ENCODE data around the gene APLP2. TPM values are rescaled to one million over a fixed set of nuclear protein-coding genes. Genes with fewer than 3 reads are reported as not detected.
"Not testable (repeated sequence)": the region's sequence is repeated elsewhere in the genome, so short reads cannot be mapped to it uniquely, and the experiment has no call there.

APLP2 gene
- total RNA-seq, 1 donor from 2014 or later, result 106 TPM

- Histone ChIP-seq H3K9me3 (ENCODE audit: control insufficient read depth in 3 of 3, low read length in 3 of 3) (peaks cover 0 to 6% (median 0%) of the 10 kb centered on the region in 3 donors), H3K4me1 (ENCODE audit: control insufficient read depth in 3 of 3, insufficient read depth in 3 of 3, low read length in 3 of 3) (no peaks in the 10 kb centered on the region), H3K27ac (ENCODE audit: low read depth, low read length) (no peak overlapping the region), H3K9ac (ENCODE audit: low read depth in 1 of 3, low read length in 3 of 3) (no peak overlapping the region), H3K4me3 (ENCODE audit: low read length in 3 of 3) (no peak overlapping the region), H3K27me3 (ENCODE audit: control insufficient read depth in 3 of 3, insufficient read depth in 3 of 3, low read length in 3 of 3) (peaks cover 0 to 8% (median 3%) of the 10 kb centered on the region in 3 donors), H3K36me3 (ENCODE audit: control insufficient read depth in 3 of 3, insufficient read depth in 3 of 3, low read length in 3 of 3) (no peaks in the 10 kb centered on the region)
Measured at GRCh38 chr11:130171534-130171933, 101.8 kb downstream of the APLP2 start.

- not testable (repeated sequence) for H3K27me3 ChIP-seq (ENCODE audit: control insufficient read depth in 3 of 3, insufficient read depth in 3 of 3, low read length in 3 of 3); H3K27ac ChIP-seq (ENCODE audit: low read depth, low read length); H3K9ac ChIP-seq (ENCODE audit: low read depth in 1 of 3, low read length in 3 of 3); H3K9me3 ChIP-seq (ENCODE audit: control insufficient read depth in 3 of 3, low read length in 3 of 3); H3K4me1 ChIP-seq (ENCODE audit: control insufficient read depth in 3 of 3, insufficient read depth in 3 of 3, low read length in 3 of 3); H3K4me3 ChIP-seq (ENCODE audit: low read length in 3 of 3); H3K36me3 ChIP-seq (ENCODE audit: control insufficient read depth in 3 of 3, insufficient read depth in 3 of 3, low read length in 3 of 3)
Measured at GRCh38 chr11:130172001-130172400, 102.3 kb downstream of the APLP2 start.

GRCh38 chr11:130174642-130175041, 104.9 kb downstream of the APLP2 start:
- H3K9me3 ChIP-seq (ENCODE audit: control insufficient read depth in 3 of 3, low read length in 3 of 3), result peaks cover 0 to 6% (median 0%) of the 10 kb centered on the region in 3 donors
- H3K9ac ChIP-seq (ENCODE audit: low read depth in 1 of 3, low read length in 3 of 3), result no peak overlapping the region
- H3K27me3 ChIP-seq (ENCODE audit: control insufficient read depth in 3 of 3, insufficient read depth in 3 of 3, low read length in 3 of 3), result peaks cover 0 to 5% (median 0%) of the 10 kb centered on the region in 3 donors
- H3K36me3 ChIP-seq (ENCODE audit: control insufficient read depth in 3 of 3, insufficient read depth in 3 of 3, low read length in 3 of 3), result no peaks in the 10 kb centered on the region
- H3K4me1 ChIP-seq (ENCODE audit: control insufficient read depth in 3 of 3, insufficient read depth in 3 of 3, low read length in 3 of 3), result peaks cover 11 to 16% (median 15%) of the 10 kb centered on the region in 3 donors
- no peak overlapping the region for H3K4me3 ChIP-seq (ENCODE audit: low read length in 3 of 3)
- no peak overlapping the region for H3K27ac ChIP-seq (ENCODE audit: low read depth, low read length)

GRCh38 chr11:130175898-130176297, 106.2 kb downstream of the APLP2 start:
- H3K4me3 ChIP-seq (ENCODE audit: low read length in 3 of 3), result no peak overlapping the region
- peaks cover 11 to 24% (median 22%) of the 10 kb centered on the region in 3 donors for H3K4me1 ChIP-seq (ENCODE audit: control insufficient read depth in 3 of 3, insufficient read depth in 3 of 3, low read length in 3 of 3)
- peaks cover 0 to 6% (median 0%) of the 10 kb centered on the region in 3 donors for H3K9me3 ChIP-seq (ENCODE audit: control insufficient read depth in 3 of 3, low read length in 3 of 3)
- H3K9ac ChIP-seq (ENCODE audit: low read depth in 1 of 3, low read length in 3 of 3), result no peak overlapping the region
- no peak overlapping the region for H3K27ac ChIP-seq (ENCODE audit: low read depth, low read length)
- H3K27me3 ChIP-seq (ENCODE audit: control insufficient read depth in 3 of 3, insufficient read depth in 3 of 3, low read length in 3 of 3), result no peaks in the 10 kb centered on the region
- no peaks in the 10 kb centered on the region for H3K36me3 ChIP-seq (ENCODE audit: control insufficient read depth in 3 of 3, insufficient read depth in 3 of 3, low read length in 3 of 3)

DNA sequence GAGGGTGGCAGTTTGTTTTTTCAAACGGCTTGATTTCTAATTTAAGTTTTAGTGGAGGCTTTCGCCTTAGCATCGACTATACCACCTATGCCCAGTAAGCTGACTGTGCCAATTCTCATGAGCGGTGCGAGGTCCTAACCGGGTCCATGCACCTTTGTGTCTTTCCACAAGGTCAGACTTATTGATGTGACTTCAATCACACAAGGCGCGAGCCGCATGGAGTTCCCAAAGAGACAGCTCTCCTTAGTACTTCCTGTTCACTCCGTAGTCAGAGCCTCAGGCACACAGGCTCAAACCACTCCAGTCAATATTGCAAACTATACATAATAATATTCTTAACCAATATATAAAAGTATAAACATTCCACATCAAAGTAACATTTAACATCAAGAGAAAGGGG, 108.1 kb downstream of the APLP2 start:
- peaks cover 11 to 37% (median 33%) of the 10 kb centered on the region in 3 donors for H3K4me1 ChIP-seq (ENCODE audit: control insufficient read depth in 3 of 3, insufficient read depth in 3 of 3, low read length in 3 of 3)
- H3K9me3 ChIP-seq (ENCODE audit: control insufficient read depth in 3 of 3, low read length in 3 of 3), result peaks cover 0 to 6% (median 0%) of the 10 kb centered on the region in 3 donors
- H3K27ac ChIP-seq (ENCODE audit: low read depth, low read length), result no peak overlapping the region
- no peak overlapping the region for H3K9ac ChIP-seq (ENCODE audit: low read depth in 1 of 3, low read length in 3 of 3)
- H3K36me3 ChIP-seq (ENCODE audit: control insufficient read depth in 3 of 3, insufficient read depth in 3 of 3, low read length in 3 of 3), result no peaks in the 10 kb centered on the region
- no peaks in the 10 kb centered on the region for H3K27me3 ChIP-seq (ENCODE audit: control insufficient read depth in 3 of 3, insufficient read depth in 3 of 3, low read length in 3 of 3)
- H3K4me3 ChIP-seq (ENCODE audit: low read length in 3 of 3), result no peak overlapping the region

DNA sequence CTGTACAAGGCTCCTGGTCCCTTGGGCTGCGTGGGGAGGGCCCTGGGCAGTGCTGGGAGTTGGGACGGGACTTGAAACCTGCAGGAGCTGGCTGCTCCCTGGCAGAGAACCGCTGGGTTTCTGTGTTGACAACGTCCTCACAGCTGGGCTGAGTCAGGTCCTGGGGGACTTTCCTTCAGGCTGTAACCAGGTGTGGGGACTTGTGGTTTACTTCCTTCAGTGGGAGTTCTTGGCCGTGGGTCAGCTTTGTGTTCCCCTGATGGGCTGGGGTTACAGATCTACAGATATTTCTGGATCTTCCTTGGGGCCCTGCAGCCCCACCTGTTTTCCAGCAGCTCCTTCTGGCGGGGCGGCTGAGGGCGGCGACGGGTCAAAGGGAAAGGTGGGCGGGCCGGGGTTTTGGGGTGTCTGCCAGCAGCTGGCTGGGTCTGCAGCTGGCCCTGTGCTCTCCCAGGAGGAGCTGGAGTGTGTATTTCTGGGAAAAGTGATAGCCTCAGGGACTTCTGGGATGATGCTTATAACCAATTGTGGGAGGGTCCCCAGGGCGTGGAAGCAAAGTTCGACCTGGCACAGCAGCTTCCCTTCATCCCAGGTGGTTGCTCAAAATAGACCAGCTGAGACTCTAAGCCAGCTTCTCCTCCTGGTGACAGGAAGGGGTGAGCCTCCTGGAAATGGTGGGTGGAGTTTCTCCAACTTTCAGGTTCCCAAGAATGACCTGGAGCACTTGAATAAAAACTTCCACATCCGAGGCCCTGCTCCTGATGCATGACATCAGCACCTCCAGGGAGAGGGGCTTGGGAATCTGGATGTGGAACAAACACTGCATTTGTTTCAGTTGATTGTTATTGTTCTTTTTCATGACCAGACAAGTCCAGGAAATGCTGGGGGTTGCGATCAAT, 109.0 kb downstream of the APLP2 start:
- Histone ChIP-seq H3K9ac (ENCODE audit: low read depth in 1 of 3, low read length in 3 of 3) (no peak overlapping the region), H3K27ac (ENCODE audit: low read depth, low read length) (no peak overlapping the region), H3K4me1 (ENCODE audit: control insufficient read depth in 3 of 3, insufficient read depth in 3 of 3, low read length in 3 of 3) (peaks cover 11 to 37% (median 33%) of the 10 kb centered on the region in 3 donors), H3K27me3 (ENCODE audit: control insufficient read depth in 3 of 3, insufficient read depth in 3 of 3, low read length in 3 of 3) (no peaks in the 10 kb centered on the region), H3K36me3 (ENCODE audit: control insufficient read depth in 3 of 3, insufficient read depth in 3 of 3, low read length in 3 of 3) (no peaks in the 10 kb centered on the region), H3K4me3 (ENCODE audit: low read length in 3 of 3) (no peak overlapping the region), H3K9me3 (ENCODE audit: control insufficient read depth in 3 of 3, low read length in 3 of 3) (peaks cover 0 to 6% (median 0%) of the 10 kb centered on the region in 3 donors)

DNA sequence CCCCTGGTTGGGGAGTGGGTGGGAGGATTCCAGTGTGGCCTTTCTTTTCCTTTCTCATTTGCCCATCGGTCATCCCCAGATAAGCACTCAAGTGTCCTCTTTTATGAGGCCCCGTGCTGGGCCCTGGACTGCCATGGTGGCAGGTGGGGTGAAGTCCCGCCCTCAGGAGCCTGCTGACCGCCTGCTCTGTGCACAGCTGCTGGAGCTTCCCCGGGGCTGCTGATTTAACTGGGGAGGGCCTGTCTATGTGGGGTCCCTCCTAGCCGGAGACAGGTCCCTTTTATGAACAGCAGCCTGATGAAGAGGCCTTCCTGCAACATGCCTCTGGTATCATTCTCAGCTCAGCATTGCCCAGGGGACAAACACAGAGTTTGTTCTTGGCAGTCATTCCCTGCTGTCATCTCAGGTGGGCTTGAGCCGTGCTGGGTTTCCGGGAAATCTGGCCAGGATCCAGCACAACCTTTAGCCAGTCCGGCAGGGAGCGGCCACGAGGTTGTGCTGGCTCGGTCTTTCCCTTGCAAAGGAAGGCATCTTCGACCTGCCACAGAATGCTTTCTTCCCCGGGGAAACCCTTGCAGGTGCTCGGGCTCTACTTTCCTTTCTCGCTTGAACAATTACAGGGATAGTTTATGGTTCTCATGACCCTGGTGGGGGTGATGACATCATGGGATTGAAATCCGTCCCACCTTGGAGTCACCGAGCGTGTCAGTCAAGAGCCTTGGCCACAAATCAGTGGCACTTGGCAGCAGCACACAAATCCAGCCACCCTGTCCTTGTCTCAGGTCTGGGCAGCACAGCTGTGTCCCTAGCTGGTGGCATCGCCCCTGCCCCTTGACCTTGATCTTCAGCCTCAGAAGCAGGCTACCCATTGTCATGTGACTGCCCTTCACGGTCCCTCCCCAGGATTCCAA, 110.0 kb downstream of the APLP2 start:
- H3K9me3 ChIP-seq (ENCODE audit: control insufficient read depth in 3 of 3, low read length in 3 of 3), result peaks cover 0 to 4% (median 0%) of the 10 kb centered on the region in 3 donors
- no peaks in the 10 kb centered on the region for H3K36me3 ChIP-seq (ENCODE audit: control insufficient read depth in 3 of 3, insufficient read depth in 3 of 3, low read length in 3 of 3)
- H3K4me3 ChIP-seq (ENCODE audit: low read length in 3 of 3), result no peak overlapping the region
- no peak overlapping the region for H3K27ac ChIP-seq (ENCODE audit: low read depth, low read length)
- peaks cover 11 to 37% (median 33%) of the 10 kb centered on the region in 3 donors for H3K4me1 ChIP-seq (ENCODE audit: control insufficient read depth in 3 of 3, insufficient read depth in 3 of 3, low read length in 3 of 3)
- no peak overlapping the region for H3K9ac ChIP-seq (ENCODE audit: low read depth in 1 of 3, low read length in 3 of 3)
- no peaks in the 10 kb centered on the region for H3K27me3 ChIP-seq (ENCODE audit: control insufficient read depth in 3 of 3, insufficient read depth in 3 of 3, low read length in 3 of 3)

DNA sequence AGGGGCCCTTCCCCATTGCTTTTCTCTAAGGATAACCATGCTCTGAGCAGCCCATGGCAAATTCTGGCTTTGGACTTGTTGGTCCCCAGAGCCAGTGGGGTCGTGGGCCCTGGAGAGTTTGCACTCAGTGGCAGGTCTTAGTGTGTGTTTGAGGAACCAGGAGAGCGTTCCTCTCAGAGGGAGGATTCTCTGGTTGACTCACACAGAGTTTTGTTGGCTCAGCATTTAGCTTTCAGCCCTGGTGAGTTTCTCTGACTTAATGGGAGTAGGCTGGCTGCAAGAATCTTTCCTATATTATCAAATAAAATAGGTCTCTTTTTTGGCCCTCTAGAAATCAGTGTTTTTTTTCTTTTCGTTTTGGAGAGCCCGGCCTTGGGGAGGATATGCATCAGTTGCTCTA, 110.8 kb downstream of the APLP2 start:
- Histone ChIP-seq H3K4me1 (ENCODE audit: control insufficient read depth in 3 of 3, insufficient read depth in 3 of 3, low read length in 3 of 3) (peaks cover 11 to 37% (median 33%) of the 10 kb centered on the region in 3 donors), H3K9me3 (ENCODE audit: control insufficient read depth in 3 of 3, low read length in 3 of 3) (no peaks in the 10 kb centered on the region), H3K9ac (ENCODE audit: low read depth in 1 of 3, low read length in 3 of 3) (no peak overlapping the region), H3K36me3 (ENCODE audit: control insufficient read depth in 3 of 3, insufficient read depth in 3 of 3, low read length in 3 of 3) (no peaks in the 10 kb centered on the region), H3K27ac (ENCODE audit: low read depth, low read length) (no peak overlapping the region), H3K27me3 (ENCODE audit: control insufficient read depth in 3 of 3, insufficient read depth in 3 of 3, low read length in 3 of 3) (no peaks in the 10 kb centered on the region), H3K4me3 (ENCODE audit: low read length in 3 of 3) (no peak overlapping the region)

- H3K27ac ChIP-seq (ENCODE audit: low read depth, low read length), result no peak overlapping the region
- H3K27me3 ChIP-seq (ENCODE audit: control insufficient read depth in 3 of 3, insufficient read depth in 3 of 3, low read length in 3 of 3), result no peaks in the 10 kb centered on the region
- no peaks in the 10 kb centered on the region for H3K9me3 ChIP-seq (ENCODE audit: control insufficient read depth in 3 of 3, low read length in 3 of 3)
- no peak overlapping the region for H3K9ac ChIP-seq (ENCODE audit: low read depth in 1 of 3, low read length in 3 of 3)
- H3K4me3 ChIP-seq (ENCODE audit: low read length in 3 of 3), result no peak overlapping the region
- no peaks in the 10 kb centered on the region for H3K36me3 ChIP-seq (ENCODE audit: control insufficient read depth in 3 of 3, insufficient read depth in 3 of 3, low read length in 3 of 3)
- peaks cover 11 to 37% (median 33%) of the 10 kb centered on the region in 3 donors for H3K4me1 ChIP-seq (ENCODE audit: control insufficient read depth in 3 of 3, insufficient read depth in 3 of 3, low read length in 3 of 3)
Measured at GRCh38 chr11:130180896-130181294, 111.2 kb downstream of the APLP2 start.

All from skeletal muscle tissue (tissue), 4 donors.